ENCODE results near the gene AFMID.

Gene AFMID

GRCh38 chr17:78202666-78203065, 15.5 kb downstream of the AFMID start:
- no peak for DNase-seq (ENCODE audit: low read depth)
- H3K4me3 ChIP-seq (ENCODE audit: low read depth, low read length): no peak overlapping the region
- no peak for TF ChIP-seq CTCF (IDR thresholded peaks at IDR 0.05; ENCODE audit: control insufficient read depth, extremely low read depth, insufficient read depth)

- no peak for TF ChIP-seq CTCF (IDR thresholded peaks at IDR 0.05; ENCODE audit: control insufficient read depth, extremely low read depth, insufficient read depth)
- no peak for DNase-seq (ENCODE audit: low read depth)
- no peak overlapping the region for H3K4me3 ChIP-seq (ENCODE audit: low read depth, low read length)
These were observed 17.4 kb downstream of the AFMID start for GRCh38 chr17:78204387-78205123.

- no peak for DNase-seq (ENCODE audit: low read depth)
- TF ChIP-seq CTCF (IDR thresholded peaks at IDR 0.05; ENCODE audit: control insufficient read depth, extremely low read depth, insufficient read depth): no peak
- no peak overlapping the region for H3K4me3 ChIP-seq (ENCODE audit: low read depth, low read length)
These were observed 18.1 kb downstream of the AFMID start for GRCh38 chr17:78205124-78205775.

GRCh38 chr17:78206298-78206697, 19.1 kb downstream of the AFMID start:
- TF ChIP-seq CTCF (IDR thresholded peaks at IDR 0.05; ENCODE audit: control insufficient read depth, extremely low read depth, insufficient read depth): no peak

GRCh38 chr17:78208486-78208885, 21.3 kb downstream of the AFMID start:
- no peak for DNase-seq (ENCODE audit: low read depth)
- TF ChIP-seq CTCF (IDR thresholded peaks at IDR 0.05; ENCODE audit: control insufficient read depth, extremely low read depth, insufficient read depth): no peak
- no peak overlapping the region for H3K4me3 ChIP-seq (ENCODE audit: low read depth, low read length)

More at GRCh38 chr17:78206298-78206697, 19.1 kb downstream of the AFMID start:
- H3K4me3 ChIP-seq (ENCODE audit: low read depth, low read length): no peak overlapping the region
- DNase-seq (ENCODE audit: low read depth): no peak

- TF ChIP-seq CTCF (IDR thresholded peaks at IDR 0.05; ENCODE audit: control insufficient read depth, extremely low read depth, insufficient read depth): no peak
- H3K4me3 ChIP-seq (ENCODE audit: low read depth, low read length): no peak overlapping the region
- DNase-seq (ENCODE audit: low read depth): no peak
These were observed 22.9 kb downstream of the AFMID start for GRCh38 chr17:78210111-78210510.

Measured in LNCaP clone FGC (cell line).